H1 (cell line): Measurements from ENCODE around the gene SEMA3G.

Experiments used
- BACH1 ChIP-seq: IDR thresholded peaks from 2 replicates; pipeline ENCODE4 v1.6.1; 2012; ENCODE audit warnings: low read length, improper control_type of control experiment
- GABPA ChIP-seq: IDR thresholded peaks from 2 replicates; pipeline ENCODE4 v1.6.1; 2011; ENCODE audit warnings: mild to moderate bottlenecking, low read length, moderate library complexity, borderline replicate concordance; ENCODE audit not compliant: insufficient read depth
- GTF2F1 ChIP-seq: IDR thresholded peaks from 2 replicates; pipeline ENCODE4 v1.6.1; 2012; ENCODE audit warnings: low read depth, low read length, improper control_type of control experiment, borderline replicate concordance
- POLR2AphosphoS5 ChIP-seq: IDR thresholded peaks from 2 replicates; pipeline ENCODE4 v1.6.1; 2011; ENCODE audit warnings: low read depth, low read length
- RFX5 ChIP-seq: IDR thresholded peaks from 2 replicates; pipeline ENCODE4 v1.6.1; 2011; ENCODE audit warnings: low read depth, low read length, improper control_type of control experiment, borderline replicate concordance
- SIN3A ChIP-seq, 2 experiments: IDR thresholded peaks in 1 of 2; conservative IDR thresholded peaks in 1 of 2; 2 replicates each; pipeline ENCODE4 v1.6.1; 2011 to 2012; ENCODE audit warnings: low read length in 2 of 2, improper control_type of control experiment in 1 of 2, low read depth in 1 of 2, mild to moderate bottlenecking in 1 of 2
- SIRT6 ChIP-seq: IDR thresholded peaks from one replicate; pipeline ENCODE4 v1.7.1; 2012; ENCODE audit warnings: low read length, inconsistent platforms
- YY1 ChIP-seq: IDR thresholded peaks from 2 replicates; pipeline ENCODE4 v1.6.1; 2011; ENCODE audit warnings: low read depth, mild to moderate bottlenecking, low read length
- TF ChIP-seq, protein P1 (sequence below), 3 experiments: IDR thresholded peaks; 1 replicate in 2 of 3; 2 replicates in 1 of 3; pipeline versions ENCODE4 v1.5.1 to v1.6.1; 2011; ENCODE audit warnings: low read length in 3 of 3, mild to moderate bottlenecking in 3 of 3, inconsistent platforms in 2 of 3, low read depth in 1 of 3, moderate library complexity in 1 of 3; ENCODE audit not compliant: insufficient read depth in 1 of 3; ENCODE audit errors: control extremely low read depth in 1 of 3

DNA sequence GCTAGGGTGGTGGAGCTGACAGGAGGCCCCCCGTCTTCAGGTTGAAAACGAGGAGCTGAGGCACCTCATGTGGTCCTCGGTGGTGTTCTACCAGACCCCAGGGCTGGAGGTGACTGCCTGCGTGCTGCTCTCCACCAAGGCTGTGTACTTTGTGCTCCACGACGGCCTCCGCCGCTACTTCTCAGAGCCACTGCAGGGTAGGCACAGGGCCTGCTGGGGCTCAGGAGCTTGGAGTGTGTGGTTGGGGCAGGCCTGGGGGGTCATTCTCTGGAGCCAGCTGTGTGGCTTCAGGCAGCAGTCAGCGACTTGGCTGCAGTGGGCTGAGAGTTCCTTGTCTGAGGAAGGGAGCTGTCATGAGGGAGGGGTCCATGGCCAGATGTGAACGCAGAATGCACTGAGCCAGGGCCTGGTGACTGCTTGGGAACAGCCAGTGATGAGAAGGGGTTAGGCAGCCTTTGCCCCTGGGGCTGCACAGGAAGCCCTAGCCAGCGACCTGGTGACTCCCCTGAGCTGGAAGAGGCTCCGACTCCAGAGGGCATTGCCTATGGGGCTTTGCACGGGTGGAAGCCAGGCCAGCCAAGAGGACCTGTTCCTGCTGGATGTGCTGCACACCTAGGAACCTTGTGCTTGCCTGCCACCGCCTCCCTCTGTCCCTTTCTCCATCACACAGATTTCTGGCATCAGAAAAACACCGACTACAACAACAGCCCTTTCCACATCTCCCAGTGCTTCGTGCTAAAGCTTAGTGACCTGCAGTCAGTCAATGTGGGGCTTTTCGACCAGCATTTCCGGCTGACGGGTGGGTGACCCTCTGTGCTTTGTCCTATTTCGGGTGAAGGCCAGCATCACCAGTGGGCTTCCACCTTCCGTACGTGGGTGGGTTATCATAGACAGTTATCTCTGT, 45.4 kb upstream of the SEMA3G start:
- TF ChIP-seq BACH1 (no peak), SIRT6 (no peak), GABPA (no peak), GTF2F1 (no peak), YY1 (no peak), RFX5 (no peak), POLR2AphosphoS5 (no peak), SIN3A (conservative IDR thresholded peaks at IDR 0.05 in 1 of 2, IDR thresholded peaks at IDR 0.05 in 1 of 2; ENCODE audit: low read depth in 1 of 2, low read length in 2 of 2) (no peak)
- TF ChIP-seq, protein P1, sequence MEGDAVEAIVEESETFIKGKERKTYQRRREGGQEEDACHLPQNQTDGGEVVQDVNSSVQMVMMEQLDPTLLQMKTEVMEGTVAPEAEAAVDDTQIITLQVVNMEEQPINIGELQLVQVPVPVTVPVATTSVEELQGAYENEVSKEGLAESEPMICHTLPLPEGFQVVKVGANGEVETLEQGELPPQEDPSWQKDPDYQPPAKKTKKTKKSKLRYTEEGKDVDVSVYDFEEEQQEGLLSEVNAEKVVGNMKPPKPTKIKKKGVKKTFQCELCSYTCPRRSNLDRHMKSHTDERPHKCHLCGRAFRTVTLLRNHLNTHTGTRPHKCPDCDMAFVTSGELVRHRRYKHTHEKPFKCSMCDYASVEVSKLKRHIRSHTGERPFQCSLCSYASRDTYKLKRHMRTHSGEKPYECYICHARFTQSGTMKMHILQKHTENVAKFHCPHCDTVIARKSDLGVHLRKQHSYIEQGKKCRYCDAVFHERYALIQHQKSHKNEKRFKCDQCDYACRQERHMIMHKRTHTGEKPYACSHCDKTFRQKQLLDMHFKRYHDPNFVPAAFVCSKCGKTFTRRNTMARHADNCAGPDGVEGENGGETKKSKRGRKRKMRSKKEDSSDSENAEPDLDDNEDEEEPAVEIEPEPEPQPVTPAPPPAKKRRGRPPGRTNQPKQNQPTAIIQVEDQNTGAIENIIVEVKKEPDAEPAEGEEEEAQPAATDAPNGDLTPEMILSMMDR (IDR thresholded peaks at IDR 0.05; ENCODE audit: control extremely low read depth in 1 of 3, insufficient read depth in 1 of 3, low read depth in 1 of 3, low read length in 3 of 3): no peak
